Measurements from ENCODE around the gene GNAS-AS1.

The GNAS-AS1 gene

GRCh38 chr20:58850693-58851174 is at the start of gene GNAS-AS1:
TSS of gene GNAS-AS1 (minus strand) at chr20:58850902.
- peak; percentile 63 for DNase-seq (ENCODE audit: low read depth)
- H3K4me3 ChIP-seq (ENCODE audit: control insufficient read depth, low read depth, low read length): peak within 1 kb of the TSS; percentile 80
- TF ChIP-seq, protein P1, sequence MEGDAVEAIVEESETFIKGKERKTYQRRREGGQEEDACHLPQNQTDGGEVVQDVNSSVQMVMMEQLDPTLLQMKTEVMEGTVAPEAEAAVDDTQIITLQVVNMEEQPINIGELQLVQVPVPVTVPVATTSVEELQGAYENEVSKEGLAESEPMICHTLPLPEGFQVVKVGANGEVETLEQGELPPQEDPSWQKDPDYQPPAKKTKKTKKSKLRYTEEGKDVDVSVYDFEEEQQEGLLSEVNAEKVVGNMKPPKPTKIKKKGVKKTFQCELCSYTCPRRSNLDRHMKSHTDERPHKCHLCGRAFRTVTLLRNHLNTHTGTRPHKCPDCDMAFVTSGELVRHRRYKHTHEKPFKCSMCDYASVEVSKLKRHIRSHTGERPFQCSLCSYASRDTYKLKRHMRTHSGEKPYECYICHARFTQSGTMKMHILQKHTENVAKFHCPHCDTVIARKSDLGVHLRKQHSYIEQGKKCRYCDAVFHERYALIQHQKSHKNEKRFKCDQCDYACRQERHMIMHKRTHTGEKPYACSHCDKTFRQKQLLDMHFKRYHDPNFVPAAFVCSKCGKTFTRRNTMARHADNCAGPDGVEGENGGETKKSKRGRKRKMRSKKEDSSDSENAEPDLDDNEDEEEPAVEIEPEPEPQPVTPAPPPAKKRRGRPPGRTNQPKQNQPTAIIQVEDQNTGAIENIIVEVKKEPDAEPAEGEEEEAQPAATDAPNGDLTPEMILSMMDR (IDR thresholded peaks at IDR 0.05; ENCODE audit: control insufficient read depth, insufficient read depth, low read depth, low read length, missing control alignments): no peak

DNA sequence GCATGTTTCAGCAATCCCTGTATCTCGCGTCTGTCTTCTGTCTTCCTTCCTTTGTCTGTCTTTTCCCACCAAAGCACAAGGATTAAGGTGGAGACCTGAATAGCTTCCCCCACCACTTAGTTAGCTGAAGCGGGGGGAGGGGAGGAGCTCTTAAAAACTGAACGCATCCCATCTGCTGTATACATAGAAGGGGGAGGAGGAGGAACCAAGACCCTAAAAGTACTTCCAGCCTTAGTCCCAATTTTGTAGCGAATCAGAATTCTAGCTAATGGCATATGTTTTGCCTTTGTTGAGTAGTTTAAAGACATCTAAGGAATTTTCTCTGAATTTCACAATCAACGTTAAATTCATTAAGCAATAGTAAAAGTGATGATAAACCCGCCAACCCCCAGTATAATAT is 49.7 kb upstream of the GNAS-AS1 start:
- no peak for DNase-seq (ENCODE audit: low read depth)
- TF ChIP-seq, protein P1 (IDR thresholded peaks at IDR 0.05; ENCODE audit: control insufficient read depth, insufficient read depth, low read depth, low read length, missing control alignments): no peak
- H3K4me3 ChIP-seq (ENCODE audit: control insufficient read depth, low read depth, low read length): no peak overlapping the region

GRCh38 chr20:58899512-58899911 is 48.8 kb upstream of the GNAS-AS1 start:
- TF ChIP-seq, protein P1 (IDR thresholded peaks at IDR 0.05; ENCODE audit: control insufficient read depth, insufficient read depth, low read depth, low read length, missing control alignments): no peak
- no peak overlapping the region for H3K4me3 ChIP-seq (ENCODE audit: control insufficient read depth, low read depth, low read length)
- no peak for DNase-seq (ENCODE audit: low read depth)

DNA sequence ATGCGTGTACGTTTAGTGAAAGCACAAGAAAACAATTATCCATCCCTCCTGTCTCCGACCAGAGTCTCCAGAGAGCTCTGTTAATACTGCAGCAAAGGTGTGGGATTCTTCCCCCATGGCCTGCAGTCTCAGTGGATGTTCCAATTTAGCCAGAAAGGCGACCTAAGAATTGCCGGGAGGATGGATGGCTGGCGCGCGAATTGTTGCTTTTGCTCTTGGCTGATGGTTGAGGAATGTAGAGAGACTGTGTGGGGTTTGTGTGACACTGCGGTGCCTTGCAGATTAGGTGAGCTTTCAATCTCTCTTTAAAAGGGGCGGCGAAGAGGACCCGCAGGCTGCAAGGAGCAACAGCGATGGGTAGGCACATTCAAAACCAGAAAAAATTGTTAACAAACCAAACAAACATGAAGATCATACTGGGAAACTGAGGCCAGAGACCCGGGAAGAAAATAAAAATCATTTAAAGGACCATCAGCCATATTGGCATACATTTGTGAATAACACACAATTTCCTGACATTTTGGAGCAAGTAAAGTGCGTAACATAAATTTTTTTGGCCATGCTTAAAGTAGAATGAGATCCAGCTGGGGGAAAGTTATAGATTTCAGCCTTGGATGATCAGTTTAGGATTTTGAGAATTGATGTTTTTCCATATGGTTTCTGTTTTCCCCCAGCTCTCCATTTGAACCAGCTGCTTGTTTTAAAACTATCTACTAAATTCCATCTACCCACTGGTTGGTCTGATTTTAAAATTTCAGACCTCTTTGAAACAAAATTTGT is 48.1 kb upstream of the GNAS-AS1 start:
- H3K4me3 ChIP-seq (ENCODE audit: control insufficient read depth, low read depth, low read length): no peak overlapping the region
- DNase-seq (ENCODE audit: low read depth): no peak
- TF ChIP-seq, protein P1 (IDR thresholded peaks at IDR 0.05; ENCODE audit: control insufficient read depth, insufficient read depth, low read depth, low read length, missing control alignments): no peak

- H3K4me3 ChIP-seq (ENCODE audit: control insufficient read depth, low read depth, low read length): no peak overlapping the region
- no peak for DNase-seq (ENCODE audit: low read depth)
- TF ChIP-seq, protein P1 (IDR thresholded peaks at IDR 0.05; ENCODE audit: control insufficient read depth, insufficient read depth, low read depth, low read length, missing control alignments): no peak
Measured at GRCh38 chr20:58897488-58897887, 46.8 kb upstream of the GNAS-AS1 start.

GRCh38 chr20:58896820-58897219 is 46.1 kb upstream of the GNAS-AS1 start:
- TF ChIP-seq, protein P1 (IDR thresholded peaks at IDR 0.05; ENCODE audit: control insufficient read depth, insufficient read depth, low read depth, low read length, missing control alignments): no peak
- H3K4me3 ChIP-seq (ENCODE audit: control insufficient read depth, low read depth, low read length): no peak overlapping the region

More at GRCh38 chr20:58896820-58897219, 46.1 kb upstream of the GNAS-AS1 start:
- DNase-seq (ENCODE audit: low read depth): no peak
